SK-N-SH treated with all-trans-retinoic acid at 6 μM for 48 hours (cell line): ENCODE measurements around the gene WWTR1.

Experiments
- ATAC-seq: fragments of 200-7000 bp; cut with Tn5 transposase; 3 replicates; pipeline ENCODE4 v1.9.1; 2020; ENCODE audit warnings: mild to moderate bottlenecking, moderate library complexity
- ARNTL ChIP-seq: fragments of 450-650 bp; formaldehyde crosslinking; IDR thresholded peaks from 2 replicates; pipeline ENCODE4 v1.5.0; 2020; ENCODE audit warnings: low read depth, mild to moderate bottlenecking, moderate library complexity, borderline replicate concordance
- BACH2 ChIP-seq: fragments of 250-450 bp; sonication (Bioruptor Pico); IDR thresholded peaks from 2 replicates; pipeline ENCODE4 v1.9.0; 2021; ENCODE audit warnings: mild to moderate bottlenecking, borderline replicate concordance
- CSRNP3 ChIP-seq: fragments of 250-450 bp; sonication (Bioruptor Pico); IDR thresholded peaks from 2 replicates; pipeline ENCODE4 v1.5.1; 2021; ENCODE audit warnings: mild to moderate bottlenecking, moderate library complexity
- ESRRG ChIP-seq: fragments of 250-450 bp; sonication (Bioruptor Pico); IDR thresholded peaks from 2 replicates; pipeline ENCODE4 v1.6.1; 2021; ENCODE audit warnings: mild to moderate bottlenecking
- GLIS3 ChIP-seq: fragments of 250-450 bp; sonication (Bioruptor Pico); IDR thresholded peaks from 2 replicates; pipeline ENCODE4 v1.5.0; 2020; ENCODE audit warnings: mild to moderate bottlenecking, moderate library complexity
- ISL1 ChIP-seq: fragments of 250-450 bp; sonication (Bioruptor Pico); IDR thresholded peaks from 2 replicates; pipeline ENCODE4 v2.1.2; 2022; ENCODE audit warnings: mild to moderate bottlenecking, moderate library complexity
- OSR1 ChIP-seq: fragments of 250-450 bp; sonication (Bioruptor Pico); IDR thresholded peaks from 2 replicates; pipeline ENCODE4 v1.8.0; 2022; ENCODE audit warnings: moderate library complexity, mild to moderate bottlenecking, inconsistent platforms
- PATZ1 ChIP-seq: fragments of 250-450 bp; sonication (Bioruptor Pico); IDR thresholded peaks from 2 replicates; pipeline ENCODE4 v1.8.0; 2020; ENCODE audit warnings: mild to moderate bottlenecking, moderate library complexity, borderline replicate concordance
- PPARA ChIP-seq: fragments of 250-450 bp; sonication (Bioruptor Pico); IDR thresholded peaks from 2 replicates; pipeline ENCODE4 v1.5.0; 2020; ENCODE audit warnings: mild to moderate bottlenecking, borderline replicate concordance
- RARB ChIP-seq: fragments of 250-450 bp; sonication (Bioruptor Pico); IDR thresholded peaks from 2 replicates; pipeline ENCODE4 v1.8.0; 2021; ENCODE audit warnings: mild to moderate bottlenecking, moderate library complexity
- SNAI2 ChIP-seq: fragments of 250-450 bp; sonication (Bioruptor Pico); IDR thresholded peaks from 2 replicates; pipeline ENCODE4 v1.5.0; 2020; ENCODE audit warnings: mild to moderate bottlenecking, moderate library complexity
- TCF4 ChIP-seq: fragments of 250-450 bp; sonication (Bioruptor Pico); IDR thresholded peaks from 2 replicates; pipeline ENCODE4 v1.8.0; 2021; ENCODE audit warnings: mild to moderate bottlenecking, moderate library complexity, borderline replicate concordance
- TOX ChIP-seq: fragments of 250-450 bp; sonication (Bioruptor Pico); IDR thresholded peaks from 2 replicates; pipeline ENCODE4 v1.8.0; 2021; ENCODE audit warnings: mild to moderate bottlenecking, moderate library complexity, borderline replicate concordance
- ZC3H10 ChIP-seq: fragments of 250-450 bp; sonication (Bioruptor Pico); IDR thresholded peaks from 2 replicates; pipeline ENCODE4 v1.5.1; 2021; ENCODE audit warnings: mild to moderate bottlenecking, moderate library complexity
- ZFP3 ChIP-seq: fragments of 250-450 bp; sonication (Bioruptor Pico); IDR thresholded peaks from 2 replicates; pipeline ENCODE4 v1.5.0; 2020; ENCODE audit warnings: mild to moderate bottlenecking, moderate library complexity
- ZFP30 ChIP-seq: fragments of 450-650 bp; formaldehyde crosslinking; IDR thresholded peaks from 2 replicates; pipeline ENCODE4 v1.5.0; 2022; ENCODE audit warnings: mild to moderate bottlenecking, moderate library complexity
- ZNF565 ChIP-seq: fragments of 450-650 bp; formaldehyde crosslinking; conservative IDR thresholded peaks from 2 replicates; pipeline ENCODE4 v1.5.0; 2020; ENCODE audit warnings: low read depth, mild to moderate bottlenecking, moderate library complexity
- ZNF70 ChIP-seq: fragments of 450-650 bp; formaldehyde crosslinking; IDR thresholded peaks from 2 replicates; pipeline ENCODE4 v1.5.0; 2020; ENCODE audit warnings: mild to moderate bottlenecking, moderate library complexity
- ZNF8 ChIP-seq: fragments of 450-650 bp; formaldehyde crosslinking; IDR thresholded peaks from 2 replicates; pipeline ENCODE4 v1.5.0; 2020; ENCODE audit warnings: mild to moderate bottlenecking, moderate library complexity
- TF ChIP-seq, protein P1 (sequence below): fragments of 250-450 bp; sonication (Bioruptor Pico); IDR thresholded peaks from 2 replicates; pipeline ENCODE4 v1.5.1; 2020; ENCODE audit warnings: low read depth, mild to moderate bottlenecking, moderate library complexity
- TF ChIP-seq, protein P2 (sequence below): fragments of 250-450 bp; sonication (Bioruptor Pico); IDR thresholded peaks from 2 replicates; pipeline ENCODE4 v1.5.0; 2020; ENCODE audit warnings: mild to moderate bottlenecking, moderate library complexity
- TF ChIP-seq, protein P3 (sequence below): fragments of 250-450 bp; sonication (Bioruptor Pico); IDR thresholded peaks from 2 replicates; pipeline ENCODE4 v1.8.0; 2021; ENCODE audit warnings: low read depth, mild to moderate bottlenecking, moderate library complexity, borderline replicate concordance

Gene WWTR1

GRCh38 chr3:149613988-149614387 lies 43.8 kb downstream of the WWTR1 start:
- ATAC-seq, result no peak
- TF ChIP-seq SNAI2 (CRISPR knock-in tag) (no peak), ZNF8 (CRISPR knock-in tag) (no peak), ARNTL (CRISPR knock-in tag) (no peak), ZNF565 (no peak), PPARA (CRISPR knock-in tag) (no peak), GLIS3 (CRISPR knock-in tag) (no peak), ESRRG (no peak), TCF4 (CRISPR knock-in tag) (no peak)

DNA sequence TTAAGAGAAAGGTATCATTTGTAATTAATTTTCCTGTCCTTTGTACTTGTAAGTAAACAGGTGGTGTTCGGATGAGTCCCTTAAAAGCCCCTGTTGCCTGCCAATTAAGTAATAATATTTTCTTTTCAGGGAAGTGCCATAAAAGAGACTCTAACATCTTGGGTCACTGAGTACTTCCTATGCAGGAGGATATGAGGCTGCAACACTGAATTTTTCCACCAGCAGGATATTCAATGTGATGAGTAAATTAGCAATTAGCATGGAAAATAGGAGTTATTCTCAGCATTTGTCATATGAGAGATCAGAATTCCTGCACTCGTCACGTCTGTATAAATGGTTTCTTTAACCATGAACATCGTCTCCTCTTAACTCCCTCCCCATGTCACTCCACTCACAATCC lies 45.4 kb downstream of the WWTR1 start:
- TF ChIP-seq, protein P1, sequence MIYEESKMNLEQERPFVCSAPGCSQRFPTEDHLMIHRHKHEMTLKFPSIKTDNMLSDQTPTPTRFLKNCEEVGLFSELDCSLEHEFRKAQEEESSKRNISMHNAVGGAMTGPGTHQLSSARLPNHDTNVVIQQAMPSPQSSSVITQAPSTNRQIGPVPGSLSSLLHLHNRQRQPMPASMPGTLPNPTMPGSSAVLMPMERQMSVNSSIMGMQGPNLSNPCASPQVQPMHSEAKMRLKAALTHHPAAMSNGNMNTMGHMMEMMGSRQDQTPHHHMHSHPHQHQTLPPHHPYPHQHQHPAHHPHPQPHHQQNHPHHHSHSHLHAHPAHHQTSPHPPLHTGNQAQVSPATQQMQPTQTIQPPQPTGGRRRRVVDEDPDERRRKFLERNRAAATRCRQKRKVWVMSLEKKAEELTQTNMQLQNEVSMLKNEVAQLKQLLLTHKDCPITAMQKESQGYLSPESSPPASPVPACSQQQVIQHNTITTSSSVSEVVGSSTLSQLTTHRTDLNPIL (CRISPR knock-in tag), result no peak
- TF ChIP-seq ZNF70, result no peak
- TF ChIP-seq ZFP30 (CRISPR knock-in tag), result no peak
- no peak for TF ChIP-seq CSRNP3 (CRISPR knock-in tag)
- no peak for TF ChIP-seq RARB
- no peak for TF ChIP-seq PPARA (CRISPR knock-in tag)
- no peak for TF ChIP-seq OSR1
- no peak for TF ChIP-seq ESRRG
- no peak for TF ChIP-seq GLIS3 (CRISPR knock-in tag)
- no peak for TF ChIP-seq TCF4 (CRISPR knock-in tag)
- TF ChIP-seq ZC3H10, result no peak
- TF ChIP-seq, protein P2, sequence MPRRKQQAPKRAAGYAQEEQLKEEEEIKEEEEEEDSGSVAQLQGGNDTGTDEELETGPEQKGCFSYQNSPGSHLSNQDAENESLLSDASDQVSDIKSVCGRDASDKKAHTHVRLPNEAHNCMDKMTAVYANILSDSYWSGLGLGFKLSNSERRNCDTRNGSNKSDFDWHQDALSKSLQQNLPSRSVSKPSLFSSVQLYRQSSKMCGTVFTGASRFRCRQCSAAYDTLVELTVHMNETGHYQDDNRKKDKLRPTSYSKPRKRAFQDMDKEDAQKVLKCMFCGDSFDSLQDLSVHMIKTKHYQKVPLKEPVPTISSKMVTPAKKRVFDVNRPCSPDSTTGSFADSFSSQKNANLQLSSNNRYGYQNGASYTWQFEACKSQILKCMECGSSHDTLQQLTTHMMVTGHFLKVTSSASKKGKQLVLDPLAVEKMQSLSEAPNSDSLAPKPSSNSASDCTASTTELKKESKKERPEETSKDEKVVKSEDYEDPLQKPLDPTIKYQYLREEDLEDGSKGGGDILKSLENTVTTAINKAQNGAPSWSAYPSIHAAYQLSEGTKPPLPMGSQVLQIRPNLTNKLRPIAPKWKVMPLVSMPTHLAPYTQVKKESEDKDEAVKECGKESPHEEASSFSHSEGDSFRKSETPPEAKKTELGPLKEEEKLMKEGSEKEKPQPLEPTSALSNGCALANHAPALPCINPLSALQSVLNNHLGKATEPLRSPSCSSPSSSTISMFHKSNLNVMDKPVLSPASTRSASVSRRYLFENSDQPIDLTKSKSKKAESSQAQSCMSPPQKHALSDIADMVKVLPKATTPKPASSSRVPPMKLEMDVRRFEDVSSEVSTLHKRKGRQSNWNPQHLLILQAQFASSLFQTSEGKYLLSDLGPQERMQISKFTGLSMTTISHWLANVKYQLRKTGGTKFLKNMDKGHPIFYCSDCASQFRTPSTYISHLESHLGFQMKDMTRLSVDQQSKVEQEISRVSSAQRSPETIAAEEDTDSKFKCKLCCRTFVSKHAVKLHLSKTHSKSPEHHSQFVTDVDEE (CRISPR knock-in tag), result no peak
- TF ChIP-seq, protein P3, sequence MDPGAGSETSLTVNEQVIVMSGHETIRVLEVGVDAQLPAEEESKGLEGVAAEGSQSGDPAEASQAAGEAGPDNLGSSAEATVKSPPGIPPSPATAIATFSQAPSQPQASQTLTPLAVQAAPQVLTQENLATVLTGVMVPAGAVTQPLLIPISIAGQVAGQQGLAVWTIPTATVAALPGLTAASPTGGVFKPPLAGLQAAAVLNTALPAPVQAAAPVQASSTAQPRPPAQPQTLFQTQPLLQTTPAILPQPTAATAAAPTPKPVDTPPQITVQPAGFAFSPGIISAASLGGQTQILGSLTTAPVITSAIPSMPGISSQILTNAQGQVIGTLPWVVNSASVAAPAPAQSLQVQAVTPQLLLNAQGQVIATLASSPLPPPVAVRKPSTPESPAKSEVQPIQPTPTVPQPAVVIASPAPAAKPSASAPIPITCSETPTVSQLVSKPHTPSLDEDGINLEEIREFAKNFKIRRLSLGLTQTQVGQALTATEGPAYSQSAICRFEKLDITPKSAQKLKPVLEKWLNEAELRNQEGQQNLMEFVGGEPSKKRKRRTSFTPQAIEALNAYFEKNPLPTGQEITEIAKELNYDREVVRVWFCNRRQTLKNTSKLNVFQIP (CRISPR knock-in tag), result no peak
- TF ChIP-seq ISL1 (CRISPR knock-in tag), result no peak
- no peak for TF ChIP-seq PATZ1 (CRISPR knock-in tag)
- TF ChIP-seq BACH2 (CRISPR knock-in tag), result no peak
- no peak for TF ChIP-seq ZNF565
- no peak for TF ChIP-seq TOX (CRISPR knock-in tag)
- no peak for TF ChIP-seq SNAI2 (CRISPR knock-in tag)
- TF ChIP-seq ZFP3, result no peak
- no peak for ATAC-seq

- no peak for ATAC-seq
- no peak for TF ChIP-seq ZNF8 (CRISPR knock-in tag)
- TF ChIP-seq TOX (CRISPR knock-in tag), result no peak
- no peak for TF ChIP-seq BACH2 (CRISPR knock-in tag)
- TF ChIP-seq PATZ1 (CRISPR knock-in tag), result no peak
- TF ChIP-seq, protein P2 (CRISPR knock-in tag), result no peak
- no peak for TF ChIP-seq SNAI2 (CRISPR knock-in tag)
- TF ChIP-seq, protein P3 (CRISPR knock-in tag), result no peak
- no peak for TF ChIP-seq OSR1
- TF ChIP-seq GLIS3 (CRISPR knock-in tag), result no peak
These were observed 46.7 kb downstream of the WWTR1 start for GRCh38 chr3:149611149-149611548.
